Loucy (cell line): ENCODE data around the gene MRPS14.

ENCODE experiments used
- EZH2phosphoT487 ChIP-seq: fragments of 200-600 bp; IDR thresholded peaks from 2 replicates; pipeline ENCODE4 v1.6.1; 2018; ENCODE audit warnings: antibody characterized with exemption, mild to moderate bottlenecking, moderate library complexity, borderline replicate concordance
- TF ChIP-seq, protein P1 (sequence below): fragments of 200-600 bp; sonication (generic); conservative IDR thresholded peaks from 2 replicates; pipeline ENCODE4 v1.5.1; 2014; ENCODE audit warnings: mild to moderate bottlenecking, antibody characterized with exemption, low read length

DNA sequence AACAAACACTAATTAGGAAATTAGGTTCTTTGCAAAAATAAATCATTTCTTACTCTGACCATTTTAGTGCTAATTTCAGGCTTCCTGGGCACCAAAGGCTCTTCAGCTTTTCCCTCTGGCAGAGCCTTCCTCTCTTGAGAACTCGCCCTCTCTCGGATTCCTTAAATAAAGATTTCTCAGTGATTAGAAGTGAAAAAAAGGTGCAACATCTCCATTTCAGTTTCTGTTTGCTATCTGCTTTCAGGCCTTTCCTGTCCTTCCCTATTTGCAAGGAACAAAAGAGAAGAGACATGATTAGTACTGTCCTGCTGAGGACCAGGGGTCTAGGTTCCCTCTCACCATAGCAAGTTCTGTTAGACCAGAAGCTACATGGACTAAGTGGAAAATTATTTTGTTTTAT, 51.3 kb downstream of the MRPS14 start:
- TF ChIP-seq, protein P1, sequence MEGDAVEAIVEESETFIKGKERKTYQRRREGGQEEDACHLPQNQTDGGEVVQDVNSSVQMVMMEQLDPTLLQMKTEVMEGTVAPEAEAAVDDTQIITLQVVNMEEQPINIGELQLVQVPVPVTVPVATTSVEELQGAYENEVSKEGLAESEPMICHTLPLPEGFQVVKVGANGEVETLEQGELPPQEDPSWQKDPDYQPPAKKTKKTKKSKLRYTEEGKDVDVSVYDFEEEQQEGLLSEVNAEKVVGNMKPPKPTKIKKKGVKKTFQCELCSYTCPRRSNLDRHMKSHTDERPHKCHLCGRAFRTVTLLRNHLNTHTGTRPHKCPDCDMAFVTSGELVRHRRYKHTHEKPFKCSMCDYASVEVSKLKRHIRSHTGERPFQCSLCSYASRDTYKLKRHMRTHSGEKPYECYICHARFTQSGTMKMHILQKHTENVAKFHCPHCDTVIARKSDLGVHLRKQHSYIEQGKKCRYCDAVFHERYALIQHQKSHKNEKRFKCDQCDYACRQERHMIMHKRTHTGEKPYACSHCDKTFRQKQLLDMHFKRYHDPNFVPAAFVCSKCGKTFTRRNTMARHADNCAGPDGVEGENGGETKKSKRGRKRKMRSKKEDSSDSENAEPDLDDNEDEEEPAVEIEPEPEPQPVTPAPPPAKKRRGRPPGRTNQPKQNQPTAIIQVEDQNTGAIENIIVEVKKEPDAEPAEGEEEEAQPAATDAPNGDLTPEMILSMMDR = no peak
- TF ChIP-seq EZH2phosphoT487 = no peak
